Endodermal cell (in vitro differentiated cells): Measurements from ENCODE around the gene TTC34. TPM values are rescaled to one million over a fixed set of nuclear protein-coding genes. Genes with fewer than 3 reads are reported as not detected.
A peak's percentile ranks its signal among the peaks of the same experiment; 100 is the strongest.

Experiments
- DNase-seq: peaks from one replicate; pipeline ENCODE4 v3.0.0-alpha.2; 2017
- H3K27ac ChIP-seq: 2 replicates; pipeline ENCODE4 v1.5.1; 2013; ENCODE audit warnings: mild to moderate bottlenecking, low read depth, low read length, moderate library complexity
- H3K27me3 ChIP-seq: 2 replicates; pipeline ENCODE4 v1.6.1; 2013; ENCODE audit warnings: mild to moderate bottlenecking, low read length, moderate library complexity; ENCODE audit not compliant: insufficient read depth, control insufficient read depth, poor library complexity, severe bottlenecking
- H3K36me3 ChIP-seq: 2 replicates; pipeline ENCODE4 v1.7.0; 2013; ENCODE audit warnings: mild to moderate bottlenecking, low read length, moderate library complexity; ENCODE audit not compliant: control insufficient read depth, insufficient read depth
- H3K4me1 ChIP-seq: one replicate; pipeline ENCODE4 v1.7.0; 2013; ENCODE audit warnings: low read length; ENCODE audit not compliant: control insufficient read depth, insufficient read depth
- H3K4me3 ChIP-seq: 2 replicates; pipeline ENCODE4 v1.5.1; 2013; ENCODE audit warnings: mild to moderate bottlenecking, low read length, moderate library complexity
- H3K9ac ChIP-seq: 2 replicates; pipeline ENCODE4 v1.6.1; 2013; ENCODE audit warnings: mild to moderate bottlenecking, low read length, moderate library complexity; ENCODE audit not compliant: poor library complexity, severe bottlenecking; ENCODE audit errors: extremely low read depth
- H3K9me3 ChIP-seq: 2 replicates; pipeline ENCODE4 v1.6.1; 2013; ENCODE audit warnings: mild to moderate bottlenecking, low read length, moderate library complexity; ENCODE audit not compliant: control insufficient read depth
- H3K27ac Mint-ChIP-seq: 2 replicates; pipeline ENCODE4 v1.8.0; 2020; ENCODE audit warnings: mixed read lengths
- H3K27me3 Mint-ChIP-seq: 2 replicates; pipeline ENCODE4 v1.8.0; 2021; ENCODE audit warnings: mild to moderate bottlenecking, mixed read lengths; ENCODE audit not compliant: insufficient read depth
- H3K36me3 Mint-ChIP-seq: 2 replicates; pipeline ENCODE4 v1.8.0; 2020; ENCODE audit warnings: low read depth, mixed read lengths
- H3K4me1 Mint-ChIP-seq: 2 replicates; pipeline ENCODE4 v1.8.0; 2020; ENCODE audit warnings: mixed read lengths
- H3K4me3 Mint-ChIP-seq: 2 replicates; pipeline ENCODE4 v1.8.0; 2020; ENCODE audit warnings: mild to moderate bottlenecking, moderate library complexity, mixed read lengths
- H3K9me3 Mint-ChIP-seq: 2 replicates; pipeline ENCODE4 v1.8.0; 2020; ENCODE audit warnings: mild to moderate bottlenecking, mixed read lengths
- CTCF ChIP-seq: fragments of 200-600 bp; sonication (generic); conservative IDR thresholded peaks from 2 replicates; pipeline ENCODE4 v1.5.0; 2021; ENCODE audit warnings: antibody characterized with exemption, mild to moderate bottlenecking
- WGBS, 2 experiments: methylation state at CpG; one replicate each; pipeline versions ENCODE4 v1.1.5 to v1.1.7; 2013; ENCODE audit warnings: missing lambda C conversion rate in 2 of 2, mixed read lengths in 1 of 2; ENCODE audit not compliant: insufficient coverage in 1 of 2, insufficient read length in 1 of 2; 5-methylcytosine and 5-hydroxymethylcytosine counted together
- total RNA-seq, 2 donors: library from RNA; stranded (reverse); fragmentation: NEBNext Ultra II Directional in 1 of 2; extraction: Animal tissue kit (Norgen Biotek cat#: 25700) in 1 of 2; gene quantifications; 2 replicates in 1 of 2; 3 replicates in 1 of 2; pipeline ENCODE4 v1.2.1, GENCODE V29; 2021

TTC34 gene
- total RNA-seq, 2 donors from 2014 or later = 2.4 to 3.1 TPM

GRCh38 chr1:2617971-2618470 lies 183.5 kb downstream of the TTC34 start:
- Mint-ChIP-seq H3K27me3 (peaks cover 31% of the 10 kb centered on the region), H3K4me1 (no peaks in the 10 kb centered on the region), H3K36me3 (no peaks in the 10 kb centered on the region), H3K27ac (no peak overlapping the region), H3K4me3 (no peak overlapping the region), H3K9me3 (peaks cover 78% of the 10 kb centered on the region)
- Histone ChIP-seq H3K4me3 (no peak overlapping the region), H3K9me3 (peaks cover 28% of the 10 kb centered on the region), H3K27ac (no peak overlapping the region), H3K4me1 (no peaks in the 10 kb centered on the region), H3K9ac (no peak overlapping the region), H3K27me3 (no peaks in the 10 kb centered on the region), H3K36me3 (no peaks in the 10 kb centered on the region)
- DNase-seq = no peak
- no peak for TF ChIP-seq CTCF
- WGBS, 2 experiments = 44% methylated on average over 1 of the region's 1 CpG; no CpG with 5 or more reads in 1 of the 2 experiments

GRCh38 chr1:2614145-2614544 lies 187.3 kb downstream of the TTC34 start:
- Histone ChIP-seq H3K9me3 (peaks cover 6% of the 10 kb centered on the region), H3K9ac (no peak overlapping the region), H3K36me3 (no peaks in the 10 kb centered on the region), H3K4me3 (no peak overlapping the region), H3K27ac (no peak overlapping the region), H3K4me1 (no peaks in the 10 kb centered on the region), H3K27me3 (no peaks in the 10 kb centered on the region)
- Mint-ChIP-seq H3K36me3 (no peaks in the 10 kb centered on the region), H3K4me1 (no peaks in the 10 kb centered on the region), H3K4me3 (no peak overlapping the region), H3K27ac (no peak overlapping the region), H3K27me3 (peaks cover 31% of the 10 kb centered on the region), H3K9me3 (peaks cover 47% of the 10 kb centered on the region)
- no peak for DNase-seq
- TF ChIP-seq CTCF = no peak
- WGBS, 2 experiments = 90 to 91% methylated on average over 2 of the region's 2 CpGs

- H3K36me3 Mint-ChIP-seq = no peaks in the 10 kb centered on the region
- no peak overlapping the region for H3K9ac ChIP-seq
- TF ChIP-seq CTCF = no peak
- peaks cover 34% of the 10 kb centered on the region for H3K9me3 Mint-ChIP-seq
- no peaks in the 10 kb centered on the region for H3K4me1 ChIP-seq
- DNase-seq = peak; percentile 34
- H3K4me3 Mint-ChIP-seq = no peak overlapping the region
- no peaks in the 10 kb centered on the region for H3K36me3 ChIP-seq
- no peak overlapping the region for H3K4me3 ChIP-seq
- H3K27me3 Mint-ChIP-seq = peaks cover 24% of the 10 kb centered on the region
- no peaks in the 10 kb centered on the region for H3K4me1 Mint-ChIP-seq
- H3K27me3 ChIP-seq = no peaks in the 10 kb centered on the region
- H3K9me3 ChIP-seq = peaks cover 6% of the 10 kb centered on the region
- H3K27ac Mint-ChIP-seq = no peak overlapping the region
- no peak overlapping the region for H3K27ac ChIP-seq
- WGBS, 2 experiments = 81 to 85% methylated on average over 6 to 11 of the region's 11 CpGs
Observed at GRCh38 chr1:2612591-2613365, 188.7 kb downstream of the TTC34 start.
